Dedifferentiated amniotic fluid mesenchymal stem cell (primary cell): ENCODE measurements around the gene ADAMTS14.
"Not testable (repeated sequence)": the region's sequence is repeated elsewhere in the genome, so short reads cannot be mapped to it uniquely, and the experiment has no call there.

Source experiments
- DNase-seq: peaks from one replicate; pipeline ENCODE4 v3.0.0-alpha.2; 2016; ENCODE audit errors: extremely low spot score

ADAMTS14 gene, protein sequence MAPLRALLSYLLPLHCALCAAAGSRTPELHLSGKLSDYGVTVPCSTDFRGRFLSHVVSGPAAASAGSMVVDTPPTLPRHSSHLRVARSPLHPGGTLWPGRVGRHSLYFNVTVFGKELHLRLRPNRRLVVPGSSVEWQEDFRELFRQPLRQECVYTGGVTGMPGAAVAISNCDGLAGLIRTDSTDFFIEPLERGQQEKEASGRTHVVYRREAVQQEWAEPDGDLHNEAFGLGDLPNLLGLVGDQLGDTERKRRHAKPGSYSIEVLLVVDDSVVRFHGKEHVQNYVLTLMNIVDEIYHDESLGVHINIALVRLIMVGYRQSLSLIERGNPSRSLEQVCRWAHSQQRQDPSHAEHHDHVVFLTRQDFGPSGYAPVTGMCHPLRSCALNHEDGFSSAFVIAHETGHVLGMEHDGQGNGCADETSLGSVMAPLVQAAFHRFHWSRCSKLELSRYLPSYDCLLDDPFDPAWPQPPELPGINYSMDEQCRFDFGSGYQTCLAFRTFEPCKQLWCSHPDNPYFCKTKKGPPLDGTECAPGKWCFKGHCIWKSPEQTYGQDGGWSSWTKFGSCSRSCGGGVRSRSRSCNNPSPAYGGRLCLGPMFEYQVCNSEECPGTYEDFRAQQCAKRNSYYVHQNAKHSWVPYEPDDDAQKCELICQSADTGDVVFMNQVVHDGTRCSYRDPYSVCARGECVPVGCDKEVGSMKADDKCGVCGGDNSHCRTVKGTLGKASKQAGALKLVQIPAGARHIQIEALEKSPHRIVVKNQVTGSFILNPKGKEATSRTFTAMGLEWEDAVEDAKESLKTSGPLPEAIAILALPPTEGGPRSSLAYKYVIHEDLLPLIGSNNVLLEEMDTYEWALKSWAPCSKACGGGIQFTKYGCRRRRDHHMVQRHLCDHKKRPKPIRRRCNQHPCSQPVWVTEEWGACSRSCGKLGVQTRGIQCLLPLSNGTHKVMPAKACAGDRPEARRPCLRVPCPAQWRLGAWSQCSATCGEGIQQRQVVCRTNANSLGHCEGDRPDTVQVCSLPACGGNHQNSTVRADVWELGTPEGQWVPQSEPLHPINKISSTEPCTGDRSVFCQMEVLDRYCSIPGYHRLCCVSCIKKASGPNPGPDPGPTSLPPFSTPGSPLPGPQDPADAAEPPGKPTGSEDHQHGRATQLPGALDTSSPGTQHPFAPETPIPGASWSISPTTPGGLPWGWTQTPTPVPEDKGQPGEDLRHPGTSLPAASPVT

DNA sequence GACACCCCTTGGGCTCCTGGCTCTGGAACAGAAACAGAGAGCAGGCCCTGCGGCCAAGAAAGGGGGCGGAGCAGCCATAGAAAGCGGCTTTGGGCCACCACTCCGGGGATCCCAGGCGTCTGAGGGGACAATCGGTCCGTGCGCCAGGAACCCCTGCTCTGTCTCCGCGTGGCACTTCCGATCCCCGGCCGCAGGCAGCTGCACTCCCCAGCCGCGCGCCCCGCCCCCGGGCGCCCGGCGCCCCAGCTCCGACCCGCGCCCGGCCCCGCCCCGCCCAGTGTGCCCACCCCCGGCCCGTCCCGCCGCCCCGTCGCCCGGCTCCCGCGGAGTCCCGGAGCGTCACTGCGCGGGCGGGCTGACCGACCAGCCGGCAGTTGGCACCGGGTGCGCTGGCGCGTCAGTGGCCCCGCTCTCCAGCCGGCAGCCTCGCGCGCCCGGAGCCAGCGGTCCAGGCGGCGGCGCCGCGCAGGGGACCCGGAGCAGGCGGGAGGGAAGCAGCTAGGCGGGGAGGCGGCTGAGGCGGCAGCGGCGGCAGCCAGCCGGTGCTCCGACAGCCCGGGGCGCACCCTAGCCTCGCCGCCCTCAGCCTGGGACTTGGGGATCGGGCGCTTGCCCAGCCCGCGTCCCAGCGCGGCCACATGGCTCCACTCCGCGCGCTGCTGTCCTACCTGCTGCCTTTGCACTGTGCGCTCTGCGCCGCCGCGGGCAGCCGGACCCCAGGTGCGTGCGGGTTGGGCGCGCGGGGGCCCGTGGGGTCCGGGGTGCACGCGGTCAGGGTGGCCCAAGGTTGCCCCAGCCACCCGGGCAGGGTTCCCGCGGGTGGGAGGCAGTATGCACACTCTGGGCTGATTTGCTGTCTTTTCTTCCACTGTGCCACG is at the start of gene ADAMTS14:
Gene ADAMTS14, plus strand, starts transcription at position 342 of the 878 bp plus-strand sequence. Its CDS starts 297 bp downstream, at position 639.
- peak; percentile 36 for DNase-seq

GRCh38 chr10:70622541-70622940 is 49.8 kb upstream of the ADAMTS14 start:
- DNase-seq, result no peak

- peak; percentile 25 for DNase-seq
Measured at GRCh38 chr10:70622981-70623844, 49.1 kb upstream of the ADAMTS14 start.

GRCh38 chr10:70626056-70626455 is 46.2 kb upstream of the ADAMTS14 start:
- no peak for DNase-seq

DNA sequence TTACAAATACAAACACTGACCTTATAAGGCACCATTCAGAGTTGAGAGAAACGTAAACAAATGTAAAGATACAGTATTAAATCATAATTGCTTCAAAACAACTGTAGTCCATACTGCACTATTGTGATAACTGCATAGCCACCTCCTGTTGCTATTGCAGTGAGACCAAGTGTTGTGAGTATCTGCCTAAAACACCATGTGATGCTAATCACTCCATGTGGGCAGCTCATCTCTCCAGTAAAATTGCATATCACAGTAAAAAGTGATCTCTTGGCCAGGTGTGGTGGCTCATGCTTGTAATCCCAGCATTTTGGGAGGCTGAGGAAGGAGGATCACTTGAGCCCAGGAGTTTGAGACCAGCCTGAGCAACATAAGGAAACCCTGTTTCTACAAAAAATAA is 43.0 kb upstream of the ADAMTS14 start:
- no peak for DNase-seq

DNA sequence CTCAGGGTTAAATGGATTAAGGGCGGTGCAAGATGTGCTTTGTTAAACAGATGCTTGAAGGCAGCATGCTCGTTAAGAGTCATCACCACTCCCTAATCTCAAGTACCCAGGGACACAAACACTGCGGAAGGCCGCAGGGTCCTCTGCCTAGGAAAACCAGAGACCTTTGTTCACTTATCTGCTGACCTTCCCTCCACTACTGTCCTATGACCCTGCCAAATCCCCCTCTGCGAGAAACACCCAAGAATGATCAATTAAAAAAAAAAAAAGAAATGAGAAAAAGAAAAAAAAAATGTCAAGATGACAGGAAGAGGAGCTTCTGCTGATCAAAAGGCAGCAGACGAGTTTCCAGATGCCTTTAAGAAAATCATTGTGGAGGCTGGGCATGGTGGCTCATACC is 40.6 kb upstream of the ADAMTS14 start:
- DNase-seq, result not testable (repeated sequence)

DNA sequence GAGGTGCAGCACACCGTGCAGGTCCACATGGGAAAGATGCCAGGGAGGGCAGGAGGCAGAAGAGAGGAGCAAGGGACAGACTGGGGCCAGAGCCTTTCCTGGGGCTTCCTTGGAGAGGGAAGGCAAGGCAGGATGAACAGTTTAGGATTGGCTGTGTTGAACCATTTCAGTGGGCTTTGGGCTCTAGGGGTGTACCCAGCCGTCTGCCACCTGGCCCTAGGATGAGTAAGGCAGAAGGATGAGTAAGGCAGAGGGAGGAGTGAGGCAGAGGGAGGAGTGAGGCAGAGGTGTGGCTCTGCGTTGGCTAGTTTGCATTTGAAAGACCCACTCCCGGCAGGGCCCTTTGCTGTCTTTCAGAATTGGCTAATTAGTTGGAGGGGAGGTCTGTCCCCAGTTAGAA is 38.3 kb upstream of the ADAMTS14 start:
- DNase-seq, result no peak

DNA sequence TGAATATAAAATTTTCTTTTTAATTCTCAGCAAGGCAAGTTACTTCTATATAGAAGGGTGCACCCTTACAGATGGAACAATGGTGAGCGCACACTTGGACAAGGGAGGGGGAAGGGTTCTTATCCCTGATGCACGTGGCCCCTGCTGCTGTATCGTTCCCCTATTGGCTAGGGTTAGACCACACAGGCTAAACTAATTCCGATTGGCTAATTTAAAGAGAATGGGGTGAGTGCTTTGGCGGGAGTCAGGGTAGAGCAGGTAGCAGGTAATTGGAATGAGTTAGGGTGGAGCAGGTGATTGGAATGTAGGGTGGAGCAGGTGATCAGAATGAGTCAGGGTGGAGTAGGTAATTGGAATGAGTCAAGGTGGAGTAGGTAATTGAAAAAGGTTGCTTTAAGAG is 37.8 kb upstream of the ADAMTS14 start:
- not testable (repeated sequence) for DNase-seq

GRCh38 chr10:70639640-70640383 is 32.5 kb upstream of the ADAMTS14 start:
- DNase-seq, result not testable (repeated sequence)

GRCh38 chr10:70643272-70643671 is 29.0 kb upstream of the ADAMTS14 start:
- DNase-seq, result not testable (repeated sequence)

- not testable (repeated sequence) for DNase-seq
Measured at GRCh38 chr10:70644959-70645358, 27.3 kb upstream of the ADAMTS14 start.

DNA sequence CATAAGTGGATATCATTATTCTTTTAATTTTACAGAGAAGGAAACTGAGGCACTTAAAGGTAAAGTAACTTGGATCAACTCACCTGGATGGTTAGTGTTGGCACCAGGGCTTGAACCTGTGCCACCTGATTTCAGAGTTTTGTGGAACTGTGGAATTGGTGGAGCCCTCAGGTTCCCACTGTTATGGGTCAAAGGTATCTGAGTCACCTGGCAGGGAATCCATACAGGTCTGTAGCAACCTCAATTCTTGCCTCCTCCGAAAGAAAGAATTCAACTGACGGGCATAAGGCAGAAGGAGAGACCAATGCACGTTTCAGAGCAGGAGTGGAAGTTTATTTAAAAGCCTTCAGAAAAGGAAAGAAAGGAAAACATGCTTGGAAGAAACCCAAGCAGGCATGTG is 25.2 kb upstream of the ADAMTS14 start:
- DNase-seq, result no peak

GRCh38 chr10:70648427-70648826 is 23.9 kb upstream of the ADAMTS14 start:
- no peak for DNase-seq

- DNase-seq, result no peak
Measured at GRCh38 chr10:70649526-70649925, 22.8 kb upstream of the ADAMTS14 start.

DNA sequence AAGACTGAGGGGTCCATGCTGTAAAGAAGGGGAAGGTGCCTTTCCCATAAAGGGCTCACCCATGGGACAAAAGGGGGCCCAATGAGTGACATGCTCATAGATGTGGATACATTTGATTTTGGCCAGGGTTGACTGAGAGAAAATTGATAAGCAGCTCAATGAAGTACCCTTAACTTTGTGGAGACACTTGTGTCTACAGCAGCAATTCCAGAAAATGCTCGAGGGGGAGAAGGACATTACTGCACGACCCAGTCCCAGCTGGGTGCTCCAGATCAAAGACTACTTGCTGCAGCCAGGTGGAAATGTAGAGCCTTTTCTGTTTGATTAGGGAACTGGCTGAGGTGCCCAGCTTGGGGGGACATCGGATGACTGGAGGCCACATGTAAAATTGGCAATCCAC is 22.2 kb upstream of the ADAMTS14 start:
- no peak for DNase-seq

- DNase-seq, result no peak
Measured at GRCh38 chr10:70650718-70651117, 21.6 kb upstream of the ADAMTS14 start.

- DNase-seq, result no peak
Measured at GRCh38 chr10:70651661-70652060, 20.6 kb upstream of the ADAMTS14 start.

GRCh38 chr10:70652761-70653657 is 19.3 kb upstream of the ADAMTS14 start:
- peak; percentile 85 for DNase-seq
